Activated CD4-positive, CD25-positive, alpha-beta regulatory T cell treated with anti-CD3 and anti-CD28 coated beads, Interleukin-2, amount 50 U/mL, for 72 hours (primary cell): ENCODE data around the gene ST7.

Experiments
- DNase-seq: peaks from one replicate; pipeline ENCODE4 v3.0.0; 2021

The ST7 gene

DNA sequence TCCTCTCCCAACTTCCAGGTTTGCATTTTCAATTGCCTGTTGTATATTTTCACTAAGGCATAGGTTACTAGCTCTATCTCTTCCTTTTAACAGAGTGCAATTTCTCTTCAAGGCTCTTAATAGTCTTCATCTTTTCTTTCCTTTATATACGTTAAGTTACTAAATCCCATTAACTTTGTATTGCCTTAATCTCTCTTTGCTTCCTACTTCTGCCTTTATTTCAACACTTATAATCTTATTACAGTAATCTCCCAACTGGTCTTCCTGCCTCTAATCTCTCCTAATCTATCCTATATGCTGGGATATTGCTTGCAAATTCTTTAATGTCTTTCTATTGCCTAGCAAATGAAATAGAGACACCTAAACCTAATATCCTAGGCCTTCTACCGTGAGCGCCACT lies 26.1 kb downstream of the ST7 start:
- DNase-seq, result no peak

DNA sequence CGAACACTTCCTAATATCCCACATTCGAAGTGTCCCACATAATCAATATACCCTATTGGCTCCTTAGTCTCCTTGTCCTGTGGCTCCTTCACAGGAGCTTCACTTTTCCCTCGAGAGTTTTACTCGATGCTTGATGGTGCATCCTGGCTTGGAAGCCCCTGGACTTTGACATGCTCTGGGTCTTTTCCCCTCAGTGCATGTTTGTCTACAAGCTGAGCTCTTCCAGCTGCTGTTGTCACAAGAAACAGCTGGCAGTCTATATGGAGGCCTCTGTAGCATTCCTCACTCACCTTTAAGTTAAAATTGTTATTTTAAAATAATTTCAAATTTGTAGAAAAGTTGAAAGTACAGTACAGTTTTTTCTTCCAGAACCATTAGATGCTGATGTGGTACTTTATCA lies 27.1 kb downstream of the ST7 start:
- DNase-seq, result no peak

DNA sequence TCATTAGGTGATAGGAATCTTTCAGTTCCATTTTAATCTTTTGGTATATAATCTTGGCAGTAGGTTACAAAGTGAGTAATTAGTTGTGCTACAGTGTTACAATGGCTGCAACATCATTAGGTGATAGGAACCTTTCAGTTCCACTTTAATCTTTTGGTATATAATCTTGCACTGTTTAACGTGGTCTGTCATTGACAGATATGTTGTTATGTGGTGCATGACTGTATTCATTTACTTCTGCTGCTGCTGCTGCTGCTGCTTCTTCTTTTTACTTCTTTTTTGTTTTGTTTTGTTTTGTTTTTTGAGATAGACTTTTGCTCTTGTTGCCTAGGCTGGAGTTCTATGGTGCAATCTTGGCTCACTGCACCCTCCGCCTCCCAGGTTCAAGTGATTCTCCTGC lies 28.6 kb downstream of the ST7 start:
- DNase-seq, result no peak

DNA sequence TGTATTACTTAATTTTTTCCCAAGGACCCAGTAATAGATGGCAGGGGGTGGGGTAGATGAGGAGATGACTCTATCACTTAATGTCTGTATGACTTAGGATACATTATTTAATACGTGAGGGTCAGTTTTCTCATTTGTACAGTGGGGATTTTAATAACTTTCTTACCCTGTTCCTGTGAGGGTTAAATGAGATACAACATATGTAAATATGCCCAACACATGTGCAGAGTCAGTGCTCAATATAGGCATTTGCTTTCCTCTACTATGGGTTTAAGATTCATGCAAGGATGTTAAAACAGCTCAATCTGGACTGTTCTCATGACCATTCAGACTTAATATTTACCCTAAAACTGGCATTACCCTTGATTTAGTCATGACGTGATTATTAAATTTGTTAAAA lies 31.2 kb downstream of the ST7 start:
- no peak for DNase-seq

DNA sequence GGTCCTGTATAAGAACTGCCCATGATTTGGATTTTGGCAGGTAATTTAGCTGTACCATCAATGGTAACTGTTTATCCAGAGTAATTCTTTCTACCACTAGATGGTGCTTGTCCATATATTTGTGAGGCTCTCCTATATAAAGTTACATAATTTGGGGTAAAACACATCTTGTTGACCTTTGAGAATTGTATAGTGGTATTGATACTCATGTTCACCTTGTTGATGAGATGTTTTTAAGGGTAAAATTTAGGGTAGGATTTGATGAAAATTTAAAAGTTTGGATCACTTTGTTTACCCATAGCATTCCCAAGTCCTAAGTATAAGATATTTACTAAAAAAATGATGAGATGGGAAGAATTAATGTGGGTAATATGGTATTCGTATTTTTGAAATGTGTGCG lies 31.6 kb downstream of the ST7 start:
- no peak for DNase-seq

DNA sequence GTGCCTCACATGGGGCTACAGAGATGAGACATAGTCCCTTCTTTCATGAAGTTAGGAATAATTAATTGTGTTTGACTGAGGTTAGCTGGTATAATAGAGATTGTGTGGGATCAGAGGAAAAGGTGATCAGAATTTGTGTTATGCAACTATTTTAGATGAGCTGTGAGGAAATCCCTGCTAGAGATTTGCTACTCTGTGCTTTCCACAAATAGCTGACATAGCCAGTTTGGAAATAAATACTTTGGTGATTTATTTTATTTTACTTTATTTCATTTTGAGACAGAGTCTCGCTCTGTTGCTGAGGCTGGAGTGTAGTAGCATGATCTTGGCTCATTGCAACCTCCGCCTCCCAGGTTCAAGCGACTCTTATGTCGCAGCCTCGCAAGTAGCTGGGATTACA lies 32.3 kb downstream of the ST7 start:
- DNase-seq, result no peak

DNA sequence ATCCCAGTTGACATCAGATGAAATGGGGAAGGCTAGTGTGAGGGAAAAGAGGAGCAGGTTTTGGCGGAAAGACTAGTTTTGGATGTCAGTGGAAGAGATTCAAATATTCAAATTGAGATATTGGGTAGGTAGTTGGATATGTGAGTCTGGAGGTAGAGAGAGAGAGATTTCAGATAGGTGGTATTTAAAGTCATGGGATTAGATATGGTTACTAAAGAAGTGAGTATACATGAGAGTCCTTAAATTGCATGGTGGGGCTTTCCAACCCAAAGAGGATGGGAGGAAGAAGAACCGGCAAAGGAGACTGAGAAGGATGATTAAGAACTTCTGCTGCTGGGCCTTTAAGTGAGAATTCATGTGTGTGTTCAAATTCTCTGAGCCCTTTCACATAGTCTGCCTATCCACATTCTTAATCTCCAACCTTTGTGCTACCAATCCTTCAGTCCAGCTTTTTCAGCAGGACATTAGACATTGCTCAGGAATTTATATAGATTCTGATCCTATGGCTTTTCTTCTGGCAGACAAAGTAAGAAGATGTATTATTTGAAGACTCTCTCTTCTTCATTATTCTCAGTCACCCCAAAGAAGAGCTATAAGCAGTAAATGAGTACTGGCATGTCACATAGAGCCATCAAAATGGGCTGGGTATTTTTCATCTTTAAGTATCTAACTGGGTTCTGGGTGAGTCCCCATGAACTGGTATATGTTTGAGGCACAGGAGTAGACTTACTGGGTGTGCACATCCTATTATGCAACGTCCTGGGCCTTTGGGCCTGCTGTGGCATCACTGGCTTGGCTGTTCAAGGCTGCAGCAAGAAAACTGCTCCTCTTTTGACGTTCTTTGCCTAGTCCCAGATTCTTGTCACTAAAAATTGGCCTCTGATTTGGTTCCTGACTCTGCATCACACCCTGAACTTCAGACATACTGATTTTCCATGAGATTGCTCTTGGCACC lies 33.6 kb downstream of the ST7 start:
- DNase-seq, result no peak

DNA sequence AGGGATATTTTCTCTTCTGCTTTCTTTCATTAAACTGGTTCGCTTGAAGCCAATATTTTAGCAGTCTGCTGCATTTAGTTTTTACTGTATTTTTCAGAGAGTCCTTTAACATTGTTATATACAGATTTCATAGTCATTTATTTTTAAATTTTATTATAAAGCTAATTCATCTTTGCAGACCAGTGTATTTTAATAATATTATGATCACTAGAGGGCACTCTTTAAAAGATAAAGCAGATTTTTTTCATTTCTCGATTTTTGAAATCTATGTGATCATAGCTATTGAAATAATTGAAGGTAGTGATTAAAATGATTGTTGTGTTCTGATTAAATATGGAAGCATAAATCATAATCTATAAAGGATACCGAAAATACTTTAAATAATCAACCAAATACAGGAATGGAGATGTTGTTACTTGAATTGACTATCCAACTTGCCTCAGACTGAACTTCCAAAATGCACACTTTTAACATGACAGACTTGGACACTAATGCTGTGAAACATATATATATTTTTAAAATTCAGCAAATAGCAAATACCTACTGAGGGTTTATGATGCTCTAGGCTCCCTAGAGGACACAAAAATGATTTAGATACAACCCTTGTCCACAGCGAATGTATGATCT lies 35.2 kb downstream of the ST7 start:
- no peak for DNase-seq

DNA sequence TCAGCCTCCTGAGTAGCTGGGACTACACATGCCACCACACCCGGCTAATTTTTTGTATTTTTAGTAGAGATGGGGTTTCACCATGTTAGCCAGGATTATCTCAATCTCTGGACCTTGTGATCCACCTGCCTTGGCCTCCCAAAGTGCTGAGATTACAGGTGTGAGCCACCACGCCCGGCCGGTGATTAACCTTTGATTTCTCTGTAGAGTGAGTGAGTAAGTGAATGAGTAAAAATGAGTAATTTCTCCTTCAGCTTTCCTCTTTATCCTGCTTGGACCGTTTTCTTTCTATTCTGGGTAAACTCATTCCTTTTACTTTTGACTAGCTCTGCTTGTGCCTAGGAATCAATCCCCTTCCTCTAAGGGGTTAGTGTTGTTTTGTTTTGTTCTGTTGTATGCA lies 36.8 kb downstream of the ST7 start:
- no peak for DNase-seq

DNA sequence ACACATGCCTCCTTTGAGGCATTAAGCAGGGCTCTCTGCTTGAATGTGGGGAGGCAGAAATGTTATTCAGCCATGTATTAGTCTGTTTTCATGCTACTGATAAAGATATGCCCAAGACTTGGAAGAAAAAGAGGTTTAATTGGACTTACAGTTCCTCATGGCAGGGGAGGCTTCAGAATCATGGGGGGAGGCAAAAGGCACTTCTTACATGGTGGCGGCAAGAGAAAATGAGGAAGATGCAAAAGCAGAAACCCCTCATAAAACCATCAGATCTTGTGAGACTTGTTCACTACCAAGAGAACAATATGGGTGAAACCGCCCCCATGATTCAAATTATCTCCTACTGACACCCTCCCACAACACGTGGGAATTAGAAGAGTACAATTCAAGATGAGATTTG lies 37.9 kb downstream of the ST7 start:
- DNase-seq, result no peak

DNA sequence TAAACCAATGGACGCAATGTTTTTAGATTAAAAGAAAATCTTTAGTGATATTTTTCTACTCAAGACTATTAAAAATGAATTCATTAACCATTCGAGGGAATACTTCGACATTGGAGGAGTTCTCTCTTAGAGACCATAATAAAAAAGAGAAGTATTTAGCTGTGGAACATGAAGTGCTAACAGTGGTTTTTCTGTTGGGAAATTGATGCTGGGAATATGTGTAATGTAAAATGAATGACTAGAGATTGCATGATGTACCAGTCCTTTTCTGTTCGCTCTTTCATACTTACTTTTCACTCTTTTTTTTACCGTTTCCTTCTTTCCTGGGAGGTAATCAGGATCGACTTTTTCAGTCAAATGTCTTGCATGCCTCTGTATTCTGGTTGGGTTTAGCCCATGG lies 41.3 kb downstream of the ST7 start:
- no peak for DNase-seq

DNA sequence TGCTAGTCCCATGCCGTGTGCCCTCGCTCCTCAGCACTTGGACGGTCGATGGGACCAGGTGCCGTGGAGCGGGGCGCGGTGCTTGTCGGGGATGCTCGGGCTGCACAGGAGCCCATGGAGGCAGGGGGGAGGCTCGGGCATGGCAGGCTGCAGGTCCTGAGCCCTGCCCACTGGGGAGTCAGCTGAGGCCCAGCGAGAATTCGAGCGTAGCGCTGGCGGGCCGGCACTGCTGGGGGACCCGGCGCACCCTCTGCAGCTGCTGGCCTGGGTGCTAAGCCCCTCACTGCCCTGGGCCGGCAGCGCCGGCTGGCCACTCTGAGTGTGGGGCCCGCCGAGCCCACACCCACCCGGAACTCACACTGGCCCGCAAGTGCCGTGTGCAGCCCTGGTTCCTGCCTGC lies 44.7 kb downstream of the ST7 start:
- no peak for DNase-seq

DNA sequence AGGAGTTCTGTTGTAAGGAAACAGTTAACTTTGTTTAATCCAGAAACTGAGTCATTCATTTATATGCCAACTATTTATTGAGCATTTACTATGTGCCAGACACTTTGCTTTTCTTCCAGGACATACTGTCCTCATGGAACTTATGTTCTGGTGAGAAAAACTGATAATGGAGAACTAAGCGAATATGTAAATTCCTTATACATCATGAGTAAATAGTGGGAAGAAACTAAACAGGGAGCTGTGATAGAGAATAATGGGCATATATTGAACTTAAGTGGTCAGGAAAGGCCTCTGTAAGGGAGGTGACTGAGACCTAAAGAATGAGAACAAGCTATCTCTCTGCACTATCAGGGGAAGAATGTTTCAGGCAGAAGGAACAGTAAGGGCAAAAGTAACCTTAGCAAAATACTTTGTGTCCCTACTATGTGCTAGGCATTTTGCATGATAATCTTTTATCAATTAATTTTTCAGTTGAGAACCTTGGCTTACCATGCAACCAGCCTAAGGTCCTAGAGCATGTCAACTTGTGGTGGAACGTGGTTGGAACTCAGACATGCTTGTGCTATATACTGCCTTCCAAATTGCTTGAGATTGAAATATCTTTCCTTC lies 45.4 kb downstream of the ST7 start:
- DNase-seq, result no peak

DNA sequence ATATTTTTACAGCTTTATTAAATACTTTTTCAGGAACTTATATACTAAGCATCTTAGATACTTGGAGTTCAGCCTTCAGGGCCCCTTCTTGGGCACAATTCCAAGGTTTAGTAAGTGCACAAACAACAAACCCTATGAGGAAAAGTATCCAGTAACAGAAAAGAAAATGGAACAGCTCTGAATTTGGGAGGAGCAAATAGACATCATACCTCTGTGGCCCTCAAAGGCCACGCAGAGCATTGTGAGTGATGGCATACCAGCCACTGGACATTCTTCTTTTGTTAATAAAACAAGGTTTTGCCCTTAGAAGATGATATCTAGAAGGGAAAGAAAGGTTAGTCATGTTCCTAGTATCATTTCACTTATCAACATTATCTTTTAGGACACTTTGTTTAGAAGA lies 46.0 kb downstream of the ST7 start:
- no peak for DNase-seq

DNA sequence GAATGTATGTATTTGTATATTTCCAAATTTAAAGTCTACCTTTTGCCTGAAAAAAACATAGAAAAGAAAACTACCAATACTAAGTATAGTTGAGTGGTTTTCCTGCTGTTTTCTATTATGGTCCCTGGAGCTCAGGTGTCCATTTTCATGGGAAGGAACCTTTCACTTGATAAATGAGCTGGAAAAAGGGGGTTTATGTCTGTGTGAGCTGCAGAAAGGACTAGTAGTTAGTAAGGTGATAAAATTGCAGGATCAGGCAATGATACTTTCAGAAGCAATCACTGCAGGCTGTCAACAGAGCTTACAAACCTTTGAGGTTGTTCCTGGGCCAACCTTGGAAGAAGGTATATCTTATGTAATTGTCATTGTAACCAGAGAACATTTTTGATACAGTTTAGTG lies 48.0 kb downstream of the ST7 start:
- no peak for DNase-seq

DNA sequence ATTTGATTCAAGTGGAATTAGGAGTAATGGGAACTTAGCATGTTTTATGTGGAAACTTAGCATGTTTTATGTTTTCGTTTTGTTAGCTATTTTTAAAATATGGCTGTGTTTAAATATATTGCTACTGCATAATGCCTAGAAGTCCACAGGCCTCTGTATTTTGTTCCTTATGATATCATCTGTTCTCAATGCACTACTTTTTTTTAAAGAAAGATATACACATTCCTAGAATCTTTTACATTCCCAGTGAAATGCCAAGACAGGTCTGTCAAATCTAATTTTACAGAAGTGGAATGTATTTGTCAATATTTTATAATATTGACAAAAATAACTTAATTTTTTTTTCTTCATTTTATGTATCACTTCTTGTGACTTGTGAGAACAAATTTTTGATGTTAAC lies 51.6 kb downstream of the ST7 start:
- no peak for DNase-seq

DNA sequence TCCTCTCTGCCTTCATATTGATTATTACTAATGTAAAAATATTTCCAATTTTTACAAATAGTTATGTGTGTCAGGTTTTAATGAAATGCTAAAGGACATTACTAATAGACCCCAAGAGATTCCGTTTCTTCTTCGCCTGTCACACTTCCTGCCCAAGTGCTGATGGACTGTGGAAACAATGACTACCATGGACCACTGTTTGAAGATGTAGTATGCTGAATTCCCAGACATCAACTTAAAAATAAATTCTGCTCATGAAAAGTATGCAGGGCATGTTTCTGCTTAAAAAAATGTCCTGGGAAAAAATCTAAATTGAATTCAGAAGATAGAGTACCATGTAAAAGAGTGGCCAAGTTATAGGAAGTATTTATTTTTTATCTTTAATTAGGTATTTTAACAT lies 52.1 kb downstream of the ST7 start:
- DNase-seq, result no peak

DNA sequence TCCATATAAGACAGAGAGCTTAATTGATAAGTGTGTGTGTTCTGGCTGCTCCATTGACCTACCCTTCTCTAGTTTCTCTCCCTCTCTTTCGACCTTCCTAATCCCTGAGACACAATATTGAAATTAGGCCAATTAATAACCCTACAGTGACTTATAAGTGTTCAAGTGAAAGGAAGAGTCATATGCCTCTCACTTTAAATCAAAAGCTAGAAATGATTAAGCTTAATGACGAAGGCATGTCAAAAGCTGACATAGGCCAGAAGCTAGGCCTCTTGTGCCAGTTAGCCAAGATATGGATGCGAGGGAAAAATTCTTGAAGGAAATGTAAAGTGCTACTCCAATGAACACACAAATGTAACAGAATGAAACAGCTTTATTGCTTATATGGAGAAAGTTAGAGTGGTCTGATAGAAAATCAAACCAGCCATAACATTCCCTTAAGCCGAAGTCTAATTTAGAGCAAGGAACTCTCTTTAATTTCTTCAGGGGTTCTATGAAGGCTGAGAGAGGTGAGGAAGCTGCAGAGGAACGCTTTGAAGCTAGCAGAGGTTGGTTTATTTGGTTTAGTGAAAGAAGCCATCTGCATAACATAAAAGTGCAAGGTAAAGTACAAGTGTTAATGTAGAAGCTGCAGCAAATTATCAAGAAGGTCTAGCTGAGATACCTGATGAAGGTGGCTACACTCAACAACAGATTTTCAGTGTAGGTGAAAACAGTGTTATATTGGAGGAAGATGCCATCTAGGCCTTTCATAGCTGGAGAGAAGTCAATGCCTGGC lies 53.8 kb downstream of the ST7 start:
- DNase-seq, result no peak

DNA sequence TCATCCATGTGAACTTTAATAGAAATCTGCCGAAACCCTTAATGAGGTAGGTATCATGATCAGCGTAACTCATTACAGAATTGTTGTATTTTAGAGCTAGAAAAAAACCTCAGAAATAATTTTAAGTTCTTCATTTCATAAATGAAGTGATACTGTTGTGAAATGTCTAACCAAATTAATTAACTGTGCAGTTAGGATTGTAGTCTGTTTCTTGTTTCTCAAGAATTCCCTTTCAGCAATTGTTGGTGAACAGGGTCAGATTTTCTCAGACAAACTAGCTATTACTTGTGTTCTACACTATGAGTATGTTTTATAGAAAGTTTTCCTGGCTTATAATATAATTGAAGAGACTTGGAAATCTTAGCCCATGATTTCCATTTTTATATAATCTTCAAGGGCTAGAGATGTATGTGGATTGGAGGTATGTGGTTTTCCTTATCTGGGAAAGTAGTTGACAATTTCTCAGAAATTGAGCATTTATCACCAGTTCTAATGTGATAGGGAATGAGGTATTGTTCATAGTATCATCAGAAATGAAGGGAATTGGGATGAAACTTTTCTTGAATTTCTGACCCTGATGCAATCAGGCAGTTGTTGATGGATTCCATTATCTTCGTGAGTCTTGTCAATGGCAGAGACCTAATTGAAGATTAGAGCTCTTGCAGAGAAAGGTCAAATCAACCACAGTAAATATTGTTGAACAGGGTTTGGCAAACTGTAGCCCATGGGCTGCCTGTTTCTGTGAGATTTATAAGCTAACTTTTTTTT lies 55.0 kb downstream of the ST7 start:
- DNase-seq, result no peak

DNA sequence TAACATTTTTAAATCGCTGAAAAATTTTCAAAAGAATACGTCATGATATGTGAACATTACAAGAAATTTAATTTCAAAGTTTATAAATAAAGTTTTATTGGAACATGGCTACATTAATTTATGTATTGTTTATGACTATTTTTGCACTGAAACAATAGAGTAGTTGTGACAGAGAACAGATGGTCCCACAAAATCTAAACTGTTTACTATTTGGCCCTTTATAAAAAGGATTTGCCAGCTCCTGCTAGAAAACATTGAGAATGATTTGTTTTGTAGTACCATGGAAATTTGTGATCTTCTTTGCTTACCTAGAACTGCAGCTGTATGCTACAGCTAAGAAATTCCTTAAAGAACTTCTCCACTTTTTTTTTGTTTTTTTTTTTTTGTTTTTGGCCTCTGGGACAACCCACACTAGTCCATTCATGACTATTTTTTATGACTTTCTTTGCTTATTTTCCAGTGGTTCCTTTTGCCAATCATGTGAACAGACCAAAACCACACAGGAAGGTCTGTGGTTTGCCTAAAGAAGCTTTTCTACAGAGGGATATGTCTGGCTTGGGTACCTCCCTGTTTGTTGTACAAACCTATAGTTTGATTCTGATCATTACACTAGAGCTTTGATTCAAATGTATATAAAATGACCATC lies 55.7 kb downstream of the ST7 start:
- no peak for DNase-seq

DNA sequence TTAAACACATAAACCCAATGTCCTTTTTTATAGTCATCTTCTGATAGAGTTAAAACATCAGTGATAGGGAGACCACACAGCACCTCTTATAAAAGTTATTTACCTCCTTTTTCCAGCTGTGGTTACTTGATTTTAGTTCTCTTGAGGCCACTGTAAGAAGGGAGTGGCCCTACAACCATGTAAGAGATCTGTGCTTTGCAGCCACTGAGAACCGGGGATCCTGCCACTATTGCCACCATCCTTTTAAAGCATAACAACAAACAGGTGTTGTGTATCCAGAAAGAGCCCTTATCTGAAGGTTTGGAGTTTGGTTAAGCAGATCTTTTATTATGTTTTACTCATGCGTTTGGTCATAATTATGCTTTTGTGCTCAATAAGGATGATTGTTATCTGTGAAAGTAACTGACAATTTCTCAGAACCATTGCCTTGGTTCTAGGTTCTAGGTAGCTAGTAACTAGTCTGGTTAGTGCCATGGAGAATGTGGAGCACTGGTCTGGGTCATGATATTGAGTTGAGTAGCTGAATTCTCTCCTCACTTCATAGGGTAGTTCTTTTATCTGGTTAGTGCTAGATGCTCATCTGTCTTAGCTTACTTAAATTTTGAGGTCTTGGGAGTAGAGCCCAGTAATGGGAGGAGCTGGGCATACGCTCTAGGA lies 56.5 kb downstream of the ST7 start:
- no peak for DNase-seq
